Adrenal gland (tissue), 5 donors: ENCODE measurements around the gene ARPC5.

Experiments
- CTCF ChIP-seq, 6 experiments: fragments of 450-650 bp in 4 of 6; fragments of 200-600 bp in 2 of 6; sonication (generic) in 1 of 6; IDR thresholded peaks; 1 replicate in 5 of 6; 2 replicates in 1 of 6; pipeline versions ENCODE4 v1.5.1 to v1.8.0; 2016 to 2021; ENCODE audit warnings: antibody characterized with exemption in 6 of 6, mild to moderate bottlenecking in 2 of 6, moderate library complexity in 1 of 6
- POLR2A ChIP-seq, 2 donors: fragments of 450-650 bp; IDR thresholded peaks; one replicate each; pipeline ENCODE4 v1.6.1; 2017; ENCODE audit warnings: antibody characterized with exemption in 2 of 2, mild to moderate bottlenecking in 2 of 2, moderate library complexity in 1 of 2
- donor health status: DM: no; HTN: no; CAD: no.

- TF ChIP-seq CTCF (IDR thresholded peaks at IDR 0.05) (peak; percentile 13 to 64 (median 45)), POLR2A (IDR thresholded peaks at IDR 0.05) (no peak)
Observed at GRCh38 chr1:183609313-183609712, 26.3 kb downstream of the ARPC5 start.
